ENCODE results near the gene RCAN1.

GRCh38 chr21:34526241-34526617 lies 88.7 kb downstream of the RCAN1 start:
- TF ChIP-seq CTCF (conservative IDR thresholded peaks at IDR 0.05; ENCODE audit: low read depth, low read length): no peak
- TF ChIP-seq EZH2 (IDR thresholded peaks at IDR 0.05; ENCODE audit: borderline replicate concordance, low read depth, low read length, poor library complexity, severe bottlenecking): no peak
